Fibroblast of pulmonary artery (primary cell): ENCODE data around the gene GLT8D2.

Source experiments
- DNase-seq: peaks from one replicate; pipeline ENCODE4 v3.0.0-alpha.2; 2010; ENCODE audit warnings: low read depth
- H3K4me3 ChIP-seq: replicated peaks from 2 replicates; pipeline ENCODE4 v1.5.1; 2011; ENCODE audit warnings: low read depth, mild to moderate bottlenecking, control low read depth, low read length, moderate library complexity
- TF ChIP-seq, protein P1 (sequence below): IDR thresholded peaks from 2 replicates; pipeline ENCODE4 v1.5.1; 2011; ENCODE audit warnings: mild to moderate bottlenecking, control low read depth, low read length, inconsistent platforms; ENCODE audit errors: missing control alignments

Gene GLT8D2

DNA sequence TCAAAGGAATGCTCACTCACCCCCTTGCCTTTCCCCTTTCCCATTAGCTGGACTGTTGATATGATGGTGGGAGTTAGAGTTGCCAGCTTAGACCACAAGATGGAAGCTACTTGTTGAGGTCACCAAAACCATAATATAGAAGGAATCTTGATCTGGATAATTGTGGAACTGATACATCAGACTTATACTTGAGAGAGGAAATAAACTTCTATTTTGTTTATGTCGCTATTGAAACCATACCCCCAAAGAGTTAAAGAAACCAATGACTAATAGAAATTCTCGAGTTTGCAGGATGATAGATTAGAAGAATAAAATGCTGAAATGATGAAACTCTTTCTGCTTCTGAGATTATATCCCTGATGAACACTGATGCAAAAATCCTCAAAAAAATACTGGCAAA is 46.4 kb downstream of the GLT8D2 start:
- DNase-seq = no peak
- TF ChIP-seq, protein P1, sequence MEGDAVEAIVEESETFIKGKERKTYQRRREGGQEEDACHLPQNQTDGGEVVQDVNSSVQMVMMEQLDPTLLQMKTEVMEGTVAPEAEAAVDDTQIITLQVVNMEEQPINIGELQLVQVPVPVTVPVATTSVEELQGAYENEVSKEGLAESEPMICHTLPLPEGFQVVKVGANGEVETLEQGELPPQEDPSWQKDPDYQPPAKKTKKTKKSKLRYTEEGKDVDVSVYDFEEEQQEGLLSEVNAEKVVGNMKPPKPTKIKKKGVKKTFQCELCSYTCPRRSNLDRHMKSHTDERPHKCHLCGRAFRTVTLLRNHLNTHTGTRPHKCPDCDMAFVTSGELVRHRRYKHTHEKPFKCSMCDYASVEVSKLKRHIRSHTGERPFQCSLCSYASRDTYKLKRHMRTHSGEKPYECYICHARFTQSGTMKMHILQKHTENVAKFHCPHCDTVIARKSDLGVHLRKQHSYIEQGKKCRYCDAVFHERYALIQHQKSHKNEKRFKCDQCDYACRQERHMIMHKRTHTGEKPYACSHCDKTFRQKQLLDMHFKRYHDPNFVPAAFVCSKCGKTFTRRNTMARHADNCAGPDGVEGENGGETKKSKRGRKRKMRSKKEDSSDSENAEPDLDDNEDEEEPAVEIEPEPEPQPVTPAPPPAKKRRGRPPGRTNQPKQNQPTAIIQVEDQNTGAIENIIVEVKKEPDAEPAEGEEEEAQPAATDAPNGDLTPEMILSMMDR = no peak
- H3K4me3 ChIP-seq = no peak overlapping the region

DNA sequence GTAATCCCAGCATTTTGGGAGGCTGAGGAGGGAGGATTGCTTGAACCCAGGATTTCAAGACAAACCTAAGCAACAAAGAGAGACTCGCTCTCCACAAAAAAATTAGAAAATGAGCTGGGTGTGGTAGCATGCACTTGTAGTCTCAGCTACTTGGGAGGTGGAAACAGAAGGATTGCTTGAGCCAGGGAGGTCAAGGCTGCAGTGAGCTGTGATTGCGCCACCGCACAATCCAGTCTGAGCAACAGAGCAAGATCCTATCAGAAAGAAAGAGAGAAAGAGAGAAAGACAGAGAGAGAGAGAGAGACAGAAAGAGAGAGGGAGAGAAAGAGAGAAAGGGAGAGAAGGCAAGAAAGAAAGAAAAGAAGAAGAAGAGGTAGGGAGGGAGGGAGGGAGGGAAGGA is 47.3 kb downstream of the GLT8D2 start:
- no peak for DNase-seq
- H3K4me3 ChIP-seq = no peak overlapping the region
- TF ChIP-seq, protein P1 = no peak

DNA sequence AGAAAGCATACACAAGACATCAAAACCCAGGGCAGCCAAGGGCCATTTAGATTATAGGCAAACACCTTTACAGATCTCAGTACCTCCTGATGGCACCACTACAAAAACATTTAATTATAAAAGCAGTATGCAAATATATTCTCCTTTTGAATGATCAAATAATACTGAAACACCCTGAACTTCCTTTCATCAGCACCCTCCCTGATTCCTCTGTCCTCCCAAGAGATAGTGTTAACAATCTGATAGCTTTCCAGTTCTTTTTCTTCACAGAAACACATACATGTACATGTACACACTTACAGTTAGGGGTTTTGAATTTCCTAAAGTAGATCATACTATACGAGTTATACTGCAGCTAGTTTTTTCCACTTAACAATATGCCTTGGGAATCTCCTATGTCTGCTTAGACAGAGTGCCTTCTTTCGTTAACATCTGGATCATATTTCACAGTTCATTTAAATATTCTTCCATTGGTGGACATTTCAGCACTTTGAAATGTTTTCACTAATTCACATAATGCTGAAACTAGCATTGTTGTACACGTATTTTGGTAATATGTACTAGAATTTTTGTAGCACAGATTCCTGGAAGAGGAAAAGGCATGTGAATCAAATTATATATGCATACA is 49.1 kb downstream of the GLT8D2 start:
- TF ChIP-seq, protein P1 = no peak
- DNase-seq = no peak
- no peak overlapping the region for H3K4me3 ChIP-seq

DNA sequence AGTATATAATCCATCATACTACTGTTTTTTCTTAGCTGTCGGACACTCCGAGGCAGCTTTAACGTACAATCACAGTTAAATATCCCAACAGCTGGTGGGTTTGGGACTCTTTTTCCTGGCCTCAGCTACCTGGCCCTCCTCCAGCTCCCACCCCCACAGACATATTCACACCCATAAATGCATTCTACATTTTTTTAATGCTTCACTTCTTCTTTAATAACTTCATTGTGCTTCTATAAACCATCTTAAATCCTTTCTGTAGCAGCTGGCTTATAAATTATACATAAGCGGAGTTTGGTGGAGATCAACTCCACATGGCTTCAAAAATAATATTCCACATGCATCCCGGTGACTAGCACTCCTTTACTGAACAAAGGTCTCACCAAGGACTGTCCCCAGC is 51.0 kb downstream of the GLT8D2 start:
- TF ChIP-seq, protein P1 = no peak
- no peak overlapping the region for H3K4me3 ChIP-seq
- DNase-seq = no peak

DNA sequence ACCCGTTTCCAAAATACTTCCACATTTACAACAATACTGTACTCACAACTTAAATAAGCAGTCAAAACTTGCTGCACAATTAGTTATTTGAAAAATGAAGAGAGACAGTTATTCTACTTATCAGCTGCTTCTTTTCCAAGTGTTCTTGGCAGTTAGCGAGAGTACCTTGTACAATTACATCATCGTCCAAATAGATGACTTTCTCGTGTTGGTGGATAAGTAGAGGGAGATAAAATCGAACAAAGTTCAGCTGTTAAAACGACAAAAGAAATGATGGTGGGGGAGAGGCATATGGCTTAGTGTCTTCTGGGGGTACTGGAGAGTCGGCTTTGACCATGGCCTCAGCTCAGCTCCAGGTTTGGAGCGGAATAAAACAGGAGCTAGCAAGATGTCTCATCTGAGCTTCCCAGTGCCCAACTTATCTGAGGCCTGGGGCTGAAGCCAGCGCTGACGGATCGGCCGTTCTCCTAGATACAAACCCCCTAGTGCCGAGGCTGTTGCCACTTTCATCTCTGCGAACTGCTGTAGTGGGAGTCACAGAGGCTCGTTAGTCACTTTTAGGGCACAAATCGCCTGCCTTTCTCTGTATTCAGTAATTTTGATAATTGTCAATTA is 52.6 kb downstream of the GLT8D2 start:
- peak; percentile 53 for DNase-seq
- H3K4me3 ChIP-seq = peak overlapping the region; percentile 12
- TF ChIP-seq, protein P1 = no peak

DNA sequence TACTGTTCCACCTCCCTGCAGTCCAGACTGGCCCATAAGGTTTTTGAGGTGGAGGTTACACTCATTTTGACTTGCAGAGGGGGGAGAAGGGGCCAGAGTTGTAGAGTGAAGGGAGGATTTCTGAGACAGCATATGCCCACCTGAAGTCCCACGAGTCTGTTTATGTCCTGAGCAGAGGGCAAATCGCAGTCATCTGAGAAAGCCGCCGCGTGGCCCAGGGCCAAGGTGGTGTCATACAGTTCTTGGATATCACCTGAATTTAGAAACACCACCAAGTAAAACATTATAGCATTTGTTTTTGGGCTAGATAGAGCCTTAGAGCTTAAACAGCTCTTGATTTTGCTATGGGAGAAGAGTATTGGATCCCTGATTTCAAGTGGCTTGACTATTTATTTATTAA is 53.4 kb downstream of the GLT8D2 start:
- no peak for DNase-seq
- no peak overlapping the region for H3K4me3 ChIP-seq

More for the DNA sequence above, 53.4 kb downstream of the GLT8D2 start:
- TF ChIP-seq, protein P1 = no peak
